ENCODE data around the gene SCN7A.

Gene SCN7A

DNA sequence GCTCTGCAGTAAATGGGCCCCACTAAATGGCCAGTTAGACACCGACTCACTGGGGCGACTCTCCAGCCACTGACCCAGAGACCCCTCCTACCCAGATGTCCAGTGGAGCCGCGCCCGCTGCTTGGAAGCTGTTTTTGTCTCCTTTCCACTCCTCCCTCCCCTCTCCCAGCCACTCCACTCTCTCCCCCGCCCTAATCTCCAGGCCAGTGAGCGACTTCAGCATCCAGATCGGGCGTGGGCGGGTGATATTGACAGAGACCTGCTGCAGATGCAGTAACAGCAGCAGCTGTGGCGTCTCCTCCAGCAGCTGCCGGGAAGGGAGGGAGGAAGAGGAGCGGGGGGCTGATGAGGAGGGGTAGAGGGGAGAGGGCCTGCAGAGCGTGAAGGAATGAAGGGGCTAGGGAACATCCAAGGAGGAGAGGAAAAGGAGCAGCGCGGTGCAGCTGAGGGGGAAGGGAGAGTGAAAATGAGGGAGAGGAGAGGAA, at the start of gene SCN7A:
Gene SCN7A (minus strand): TSS at position 110 of the 485 bp plus-strand sequence. CDS start 16,553 bp downstream, outside the sequence.
- in situ Hi-C loops (cut with MboI; ENCODE audit: low pct_unique_long_range_greater_than_20kb, low sequenced_read_pairs, unreplicated experiment): no loop called here
- no peak for DNase-seq (ENCODE audit: low spot score)
- TF ChIP-seq, protein P1, sequence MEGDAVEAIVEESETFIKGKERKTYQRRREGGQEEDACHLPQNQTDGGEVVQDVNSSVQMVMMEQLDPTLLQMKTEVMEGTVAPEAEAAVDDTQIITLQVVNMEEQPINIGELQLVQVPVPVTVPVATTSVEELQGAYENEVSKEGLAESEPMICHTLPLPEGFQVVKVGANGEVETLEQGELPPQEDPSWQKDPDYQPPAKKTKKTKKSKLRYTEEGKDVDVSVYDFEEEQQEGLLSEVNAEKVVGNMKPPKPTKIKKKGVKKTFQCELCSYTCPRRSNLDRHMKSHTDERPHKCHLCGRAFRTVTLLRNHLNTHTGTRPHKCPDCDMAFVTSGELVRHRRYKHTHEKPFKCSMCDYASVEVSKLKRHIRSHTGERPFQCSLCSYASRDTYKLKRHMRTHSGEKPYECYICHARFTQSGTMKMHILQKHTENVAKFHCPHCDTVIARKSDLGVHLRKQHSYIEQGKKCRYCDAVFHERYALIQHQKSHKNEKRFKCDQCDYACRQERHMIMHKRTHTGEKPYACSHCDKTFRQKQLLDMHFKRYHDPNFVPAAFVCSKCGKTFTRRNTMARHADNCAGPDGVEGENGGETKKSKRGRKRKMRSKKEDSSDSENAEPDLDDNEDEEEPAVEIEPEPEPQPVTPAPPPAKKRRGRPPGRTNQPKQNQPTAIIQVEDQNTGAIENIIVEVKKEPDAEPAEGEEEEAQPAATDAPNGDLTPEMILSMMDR (IDR thresholded peaks at IDR 0.05; ENCODE audit: extremely low read depth, insufficient read depth, missing control alignments): no peak

DNA sequence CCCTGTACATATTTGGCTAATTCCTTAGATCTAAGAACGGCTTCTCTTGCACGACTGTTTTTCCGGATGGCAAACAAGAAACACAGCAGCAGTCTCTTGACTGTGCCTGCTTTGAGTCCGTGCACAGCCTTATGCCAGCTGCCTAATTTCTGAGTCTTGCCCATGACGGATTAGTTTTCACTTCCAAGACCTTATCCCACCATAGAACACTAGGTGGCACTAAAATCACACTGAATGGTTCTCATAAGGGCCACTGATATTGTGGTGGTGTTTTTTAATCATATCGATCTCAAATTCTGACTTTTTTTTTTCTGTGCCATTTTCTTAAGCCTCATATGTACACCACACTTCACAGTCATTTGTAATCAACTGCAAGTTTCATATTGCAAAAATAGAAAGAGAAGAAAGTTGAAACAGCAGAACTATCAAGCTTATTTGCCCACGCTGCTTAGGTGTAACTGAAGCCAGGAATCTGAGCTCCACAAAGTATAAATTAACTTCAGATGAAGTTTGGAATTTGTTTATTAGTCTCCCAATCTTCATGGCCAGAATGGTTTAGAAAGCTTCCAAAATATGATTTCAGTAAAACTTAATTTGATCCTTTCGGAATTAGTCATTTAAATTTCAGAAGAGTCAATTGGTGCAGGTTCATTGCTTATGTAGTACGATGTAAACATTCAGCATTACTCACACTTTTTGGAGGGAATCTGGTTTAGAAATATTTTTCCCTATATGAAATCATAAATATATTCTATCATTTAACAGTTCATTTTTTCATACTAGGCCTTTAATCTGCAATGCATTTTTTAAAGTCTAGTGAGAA, 45.5 kb upstream of the SCN7A start:
- in situ Hi-C loops (cut with MboI; ENCODE audit: low pct_unique_long_range_greater_than_20kb, low sequenced_read_pairs, unreplicated experiment): loop anchor here (25.0 kb wide), 2 partner anchors 673 to 1573 kb away; no protein-coding TSS in a partner anchor
- TF ChIP-seq, protein P1 (IDR thresholded peaks at IDR 0.05; ENCODE audit: extremely low read depth, insufficient read depth, missing control alignments): peak; percentile 68
- DNase-seq (ENCODE audit: low spot score): peak; percentile 17

DNA sequence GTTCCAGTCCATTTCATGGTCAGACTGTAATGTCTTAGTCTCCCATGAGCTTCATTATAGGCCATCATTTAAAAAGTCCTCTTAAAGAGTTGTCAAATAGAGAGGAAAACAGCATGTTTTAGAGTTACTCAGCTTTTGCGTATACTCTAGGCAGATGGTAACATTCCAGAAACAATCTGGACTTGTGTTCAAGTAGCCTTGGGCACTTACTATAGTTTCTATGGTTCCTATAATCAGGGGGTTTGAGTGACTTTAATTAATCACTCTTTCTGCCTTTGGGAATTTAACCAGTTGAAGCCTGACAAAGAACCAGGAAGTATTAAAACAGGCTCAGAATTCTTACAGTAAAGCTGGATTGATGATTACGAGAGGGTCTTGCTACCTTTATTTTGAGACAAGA, 42.1 kb upstream of the SCN7A start:
- TF ChIP-seq, protein P1 (IDR thresholded peaks at IDR 0.05; ENCODE audit: extremely low read depth, insufficient read depth, missing control alignments): no peak
- in situ Hi-C loops (cut with MboI; ENCODE audit: low pct_unique_long_range_greater_than_20kb, low sequenced_read_pairs, unreplicated experiment): loop anchor here (25.0 kb wide), 2 partner anchors 676 to 1576 kb away; no protein-coding TSS in a partner anchor
- no peak for DNase-seq (ENCODE audit: low spot score)

DNA sequence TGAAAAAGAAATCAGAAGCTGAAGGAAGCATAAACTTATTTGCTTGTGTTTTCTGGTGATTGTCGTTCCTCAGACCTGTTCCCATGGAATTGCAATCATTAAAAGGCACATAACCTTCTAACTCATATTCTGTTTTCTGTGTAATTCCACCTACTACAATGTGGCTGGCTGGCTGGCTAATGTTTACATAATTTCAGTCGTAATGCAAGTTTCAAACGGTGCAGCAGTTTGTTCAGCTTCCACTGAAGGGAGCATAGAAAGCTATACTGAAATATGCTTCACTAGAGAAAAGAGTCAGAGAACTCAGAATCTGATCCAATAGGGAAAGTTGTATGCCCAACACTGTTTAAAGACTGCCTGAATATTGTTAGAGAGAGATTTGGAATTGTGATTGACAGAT, 27.1 kb upstream of the SCN7A start:
- DNase-seq (ENCODE audit: low spot score): no peak
- TF ChIP-seq, protein P1 (IDR thresholded peaks at IDR 0.05; ENCODE audit: extremely low read depth, insufficient read depth, missing control alignments): no peak
- in situ Hi-C loops (cut with MboI; ENCODE audit: low pct_unique_long_range_greater_than_20kb, low sequenced_read_pairs, unreplicated experiment): no loop called here

DNA sequence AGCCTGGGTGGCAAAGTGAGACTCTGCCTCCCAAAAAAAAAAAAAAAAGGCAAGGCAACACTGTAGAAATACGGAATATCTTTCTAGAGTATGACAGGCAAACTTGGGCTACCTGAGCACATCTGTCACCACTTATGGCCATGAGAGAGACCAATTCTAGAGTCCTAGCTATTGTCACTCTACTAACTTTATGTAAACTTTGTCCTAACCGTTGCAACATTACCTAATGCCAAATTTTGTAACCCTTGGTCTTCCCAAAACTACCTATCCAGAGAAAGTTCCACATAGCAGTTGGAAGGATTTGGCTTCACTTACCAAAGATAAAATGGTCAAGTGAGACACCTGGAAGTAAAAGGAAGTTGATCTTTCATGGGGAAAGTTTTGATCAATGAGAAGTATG, 26.6 kb upstream of the SCN7A start:
- TF ChIP-seq, protein P1 (IDR thresholded peaks at IDR 0.05; ENCODE audit: extremely low read depth, insufficient read depth, missing control alignments): no peak
- in situ Hi-C loops (cut with MboI; ENCODE audit: low pct_unique_long_range_greater_than_20kb, low sequenced_read_pairs, unreplicated experiment): no loop called here
- DNase-seq (ENCODE audit: low spot score): no peak

DNA sequence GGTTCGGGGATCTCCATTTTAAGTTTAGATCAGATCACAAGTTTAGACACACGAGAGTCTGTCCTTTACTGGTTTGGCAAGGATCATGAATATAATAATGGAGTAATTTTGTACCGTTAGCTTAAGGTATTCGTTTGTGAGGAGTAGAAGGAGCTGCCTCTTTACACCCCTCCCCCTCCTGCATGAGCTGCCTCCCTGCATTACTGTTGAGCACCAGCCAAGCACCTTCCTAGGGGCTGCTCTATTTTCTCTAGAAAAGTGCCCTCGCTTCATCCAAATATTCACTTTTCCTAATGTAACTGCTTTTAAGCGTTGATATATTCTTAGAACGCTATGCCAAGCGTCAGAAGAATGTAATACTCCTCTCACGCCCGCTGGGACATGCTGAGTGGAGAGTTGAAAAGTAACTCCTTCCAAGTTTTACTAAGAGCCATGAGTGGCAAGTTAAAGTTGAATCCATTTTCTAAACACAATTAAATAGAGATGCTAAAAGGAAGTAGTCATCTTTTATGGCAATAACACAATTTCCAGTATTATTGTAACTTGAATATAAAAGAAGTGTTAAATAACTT, 25.4 kb upstream of the SCN7A start:
- no peak for DNase-seq (ENCODE audit: low spot score)
- TF ChIP-seq, protein P1 (IDR thresholded peaks at IDR 0.05; ENCODE audit: extremely low read depth, insufficient read depth, missing control alignments): no peak
- in situ Hi-C loops (cut with MboI; ENCODE audit: low pct_unique_long_range_greater_than_20kb, low sequenced_read_pairs, unreplicated experiment): no loop called here
